ENCODE measurements around the gene LCAT.

The LCAT gene

GRCh38 chr16:67932462-67932840 lies 11.5 kb downstream of the LCAT start:
- no peak for TF ChIP-seq CTCF (IDR thresholded peaks at IDR 0.05; ENCODE audit: low read depth, low read length, missing control alignments)
- DNase-seq (ENCODE audit: extremely low read depth, low read depth) = no peak
- H3K4me3 ChIP-seq (replicated peaks; ENCODE audit: low read depth, low read length) = no peak overlapping the region

- peak; percentile 20 for TF ChIP-seq CTCF (IDR thresholded peaks at IDR 0.05; ENCODE audit: low read depth, low read length, missing control alignments)
- DNase-seq (ENCODE audit: extremely low read depth, low read depth) = no peak
- no peak within 1 kb of the TSS for H3K4me3 ChIP-seq (replicated peaks; ENCODE audit: low read depth, low read length)
Observed at GRCh38 chr16:67931712-67932461, 12.0 kb downstream of the LCAT start, which contains the start of gene CTRL. Gene CTRL, minus strand, starts transcription at chr16:67931862. Its CDS starts 10 bp downstream, at chr16:67931852.

GRCh38 chr16:67930678-67931211 lies 13.2 kb downstream of the LCAT start:
- H3K4me3 ChIP-seq (replicated peaks; ENCODE audit: low read depth, low read length) = no peak overlapping the region
- DNase-seq (ENCODE audit: extremely low read depth, low read depth) = no peak
- no peak for TF ChIP-seq CTCF (IDR thresholded peaks at IDR 0.05; ENCODE audit: low read depth, low read length, missing control alignments)

GRCh38 chr16:67930191-67930590 lies 13.7 kb downstream of the LCAT start:
- H3K4me3 ChIP-seq (replicated peaks; ENCODE audit: low read depth, low read length) = no peak overlapping the region
- DNase-seq (ENCODE audit: extremely low read depth, low read depth) = no peak
- no peak for TF ChIP-seq CTCF (IDR thresholded peaks at IDR 0.05; ENCODE audit: low read depth, low read length, missing control alignments)

GRCh38 chr16:67928561-67929364 lies 15.2 kb downstream of the LCAT start:
- DNase-seq (ENCODE audit: extremely low read depth, low read depth) = no peak
- peak; percentile 95 for TF ChIP-seq CTCF (IDR thresholded peaks at IDR 0.05; ENCODE audit: low read depth, low read length, missing control alignments)
- no peak overlapping the region for H3K4me3 ChIP-seq (replicated peaks; ENCODE audit: low read depth, low read length)

GRCh38 chr16:67928147-67928546 lies 15.8 kb downstream of the LCAT start:
- H3K4me3 ChIP-seq (replicated peaks; ENCODE audit: low read depth, low read length) = no peak overlapping the region
- TF ChIP-seq CTCF (IDR thresholded peaks at IDR 0.05; ENCODE audit: low read depth, low read length, missing control alignments) = no peak
- DNase-seq (ENCODE audit: extremely low read depth, low read depth) = no peak

Measured in HFF-Myc (cell line).